AML-193 (cell line): Measurements from ENCODE around the gene NUDCD3.

Experiments
- DNase-seq, 2 experiments: peaks; one replicate each; lab custom pipeline; 2025; lab: John Stamatoyannopoulos, UW

NUDCD3 gene

DNA sequence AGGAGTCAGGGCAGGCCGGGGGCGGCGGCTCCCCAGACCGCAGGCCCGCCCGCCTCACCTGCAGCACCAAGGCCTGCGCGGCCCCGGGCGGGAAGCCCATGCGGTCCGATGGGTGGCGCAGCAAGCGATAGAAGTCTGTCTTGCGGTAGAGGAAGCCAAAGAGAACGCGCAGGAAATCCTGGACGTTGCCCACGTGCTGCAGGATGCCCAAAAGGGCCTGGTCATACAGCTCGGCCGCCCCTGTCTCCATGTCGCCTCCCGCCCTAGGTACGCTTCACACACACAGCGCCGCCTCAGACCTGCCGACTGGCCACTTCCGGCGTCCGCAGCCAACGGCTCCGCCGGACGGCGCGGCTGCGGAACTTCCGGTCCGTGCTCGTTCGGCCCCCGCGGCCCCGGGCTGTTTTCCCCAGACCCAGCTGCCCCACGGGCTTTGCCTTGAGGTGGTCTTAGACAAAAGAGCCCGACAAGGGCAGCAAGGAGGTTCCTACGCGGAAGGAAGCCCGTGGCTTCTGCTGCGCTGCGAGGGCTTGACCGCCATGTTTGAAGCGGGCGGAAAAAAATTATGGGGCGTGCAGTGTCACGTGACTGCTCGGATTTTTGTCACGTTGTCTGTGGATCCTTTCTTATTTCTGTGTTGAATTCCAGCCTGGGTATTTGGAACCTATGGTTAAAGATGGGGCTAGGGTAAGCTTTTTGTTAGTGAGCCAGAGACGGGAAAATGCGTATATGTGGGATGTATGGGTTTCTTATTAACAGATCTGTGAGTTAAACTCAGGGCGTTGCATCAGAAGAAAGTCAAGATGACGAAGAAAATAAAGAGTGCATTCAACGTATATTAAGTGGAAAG is at the start of gene NUDCD3:
TSS of gene NUDCD3 (minus strand) at position 308 of the 850 bp plus-strand sequence. CDS start at position 250, 58 bp downstream.
- peak; percentile 74 to 75 for DNase-seq

DNA sequence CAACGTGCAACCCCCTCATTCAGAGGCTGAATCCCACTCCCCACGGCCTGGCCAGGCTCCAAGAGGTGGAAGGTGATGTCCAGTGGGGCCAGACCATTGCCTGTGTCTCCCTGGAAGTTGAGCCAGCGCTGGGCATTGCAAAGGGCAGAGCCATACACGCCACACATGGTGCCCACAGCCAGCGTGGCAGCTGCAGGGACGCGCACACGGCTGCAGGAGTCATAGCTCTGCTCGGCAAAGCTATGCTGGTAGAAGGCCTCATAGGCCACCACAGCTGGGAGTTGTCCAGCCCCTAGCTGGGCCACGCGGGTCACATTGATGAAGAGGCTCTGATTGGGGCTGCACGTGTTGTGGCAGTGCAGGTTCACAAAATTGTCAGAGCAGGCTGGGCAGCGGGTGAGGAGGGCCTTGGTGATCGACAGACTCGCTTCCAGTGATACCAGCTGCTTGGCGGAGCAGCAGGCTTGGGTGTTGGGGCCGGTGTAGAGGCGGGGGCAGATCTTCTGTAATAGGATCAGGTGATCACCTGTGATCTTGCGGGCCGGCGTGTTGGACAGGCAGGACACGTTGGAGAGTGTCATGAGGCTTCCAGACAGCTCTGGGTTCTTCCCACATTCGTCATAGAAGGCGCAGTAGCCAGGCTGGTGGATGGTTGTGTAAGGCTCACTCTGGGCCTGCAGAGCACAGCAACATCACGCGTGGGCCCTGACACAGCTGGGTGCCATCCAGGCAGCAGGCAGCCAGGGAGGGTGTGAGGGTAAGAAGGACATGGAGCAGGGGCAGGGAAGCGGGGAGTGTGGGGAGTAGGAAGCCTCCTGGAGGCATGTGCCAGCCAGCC is 49.4 kb upstream of the NUDCD3 start:
- no peak for DNase-seq

GRCh38 chr7:44538798-44539668 is 48.6 kb upstream of the NUDCD3 start:
- no peak for DNase-seq

DNA sequence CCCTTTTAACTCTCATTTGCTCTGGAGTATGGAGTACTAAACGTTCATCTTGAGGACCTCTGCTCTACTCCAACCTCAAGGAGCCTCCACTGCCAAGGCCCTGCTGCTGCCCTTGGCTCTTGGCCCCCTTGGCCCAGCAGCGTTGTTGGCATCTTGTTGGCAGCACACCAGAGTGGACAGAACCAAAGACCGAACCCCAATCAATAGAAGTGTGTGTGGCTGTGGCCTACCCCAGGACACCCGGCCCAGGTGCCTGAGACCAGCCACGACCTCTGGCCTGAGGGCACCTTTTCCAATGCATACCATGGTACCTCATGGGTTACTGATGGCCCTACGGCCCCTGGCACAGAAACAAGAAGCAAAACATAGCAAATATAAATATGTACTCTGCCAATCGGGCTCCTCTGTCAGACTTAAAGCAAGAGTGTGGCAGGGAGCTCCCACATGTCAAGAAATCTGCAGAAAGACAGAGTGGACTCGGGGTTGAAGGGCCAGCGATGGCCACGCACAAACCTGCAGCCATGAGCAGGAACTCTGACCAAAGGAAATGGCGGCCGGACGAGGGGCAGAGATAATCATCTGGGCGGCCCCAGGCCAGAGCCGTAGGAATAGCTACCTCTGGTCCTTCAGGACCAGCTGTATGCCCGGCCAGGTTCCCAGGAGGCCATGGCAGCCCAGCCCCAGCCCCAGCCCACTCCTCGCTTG is 47.8 kb upstream of the NUDCD3 start:
- DNase-seq: no peak

- no peak for DNase-seq
Observed at GRCh38 chr7:44537442-44537841, 47.0 kb upstream of the NUDCD3 start.

DNA sequence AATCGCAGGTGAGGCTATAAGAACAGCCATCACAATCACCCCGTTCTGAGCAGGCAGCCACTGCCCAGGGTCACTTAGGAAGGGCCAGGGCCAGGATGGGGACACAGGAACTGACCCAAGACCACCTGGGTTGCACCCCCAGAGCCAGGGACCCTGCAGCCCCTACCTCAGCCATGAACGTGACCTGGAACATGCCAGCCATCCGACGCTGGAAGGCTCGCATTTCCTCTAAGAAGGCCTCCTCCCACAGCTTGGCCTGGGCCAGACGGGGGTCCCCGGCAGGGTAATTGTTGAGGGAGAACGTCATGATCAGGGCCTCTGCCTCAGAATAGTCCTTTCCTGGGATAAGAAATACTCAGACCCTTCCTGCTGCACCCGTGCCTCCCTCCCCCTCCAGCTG is 45.6 kb upstream of the NUDCD3 start:
- DNase-seq: no peak

DNA sequence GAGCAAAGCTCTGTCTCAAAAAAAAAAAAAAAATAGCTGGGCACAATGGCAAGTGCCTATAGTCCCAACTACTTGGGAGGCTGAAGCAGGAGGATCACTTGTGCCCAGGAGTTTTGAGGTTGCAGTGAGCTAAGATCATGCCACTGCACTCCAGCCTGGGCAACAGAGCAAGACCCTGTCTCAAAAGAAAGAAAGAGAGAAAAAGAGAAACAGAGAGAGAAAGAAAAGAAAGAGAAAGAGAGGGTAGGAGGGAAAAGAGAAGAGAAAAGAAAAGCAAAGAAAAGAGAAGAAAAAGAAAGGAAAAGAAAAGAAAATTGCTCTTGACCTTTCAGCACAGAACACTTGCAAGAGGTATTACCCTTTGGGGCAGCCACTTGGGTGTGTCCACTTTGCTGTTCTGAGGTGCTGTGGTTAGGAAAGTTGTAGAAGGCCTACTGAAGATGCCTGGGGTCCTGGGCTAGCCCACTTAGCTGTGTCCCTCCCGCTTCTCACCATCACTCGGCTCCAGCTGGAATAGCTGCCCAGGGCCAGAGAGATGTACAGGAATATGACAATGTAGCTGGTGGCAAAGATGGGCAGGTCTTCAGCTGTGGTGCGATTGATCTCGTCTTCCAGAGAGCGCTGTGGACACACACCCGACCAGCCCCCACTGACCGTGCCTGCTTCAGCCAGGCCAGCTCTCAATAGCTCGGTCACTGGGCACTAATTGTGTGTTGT is 45.0 kb upstream of the NUDCD3 start:
- no peak for DNase-seq

GRCh38 chr7:44534501-44534900 is 44.0 kb upstream of the NUDCD3 start:
- DNase-seq: peak; percentile 30 to 53

DNA sequence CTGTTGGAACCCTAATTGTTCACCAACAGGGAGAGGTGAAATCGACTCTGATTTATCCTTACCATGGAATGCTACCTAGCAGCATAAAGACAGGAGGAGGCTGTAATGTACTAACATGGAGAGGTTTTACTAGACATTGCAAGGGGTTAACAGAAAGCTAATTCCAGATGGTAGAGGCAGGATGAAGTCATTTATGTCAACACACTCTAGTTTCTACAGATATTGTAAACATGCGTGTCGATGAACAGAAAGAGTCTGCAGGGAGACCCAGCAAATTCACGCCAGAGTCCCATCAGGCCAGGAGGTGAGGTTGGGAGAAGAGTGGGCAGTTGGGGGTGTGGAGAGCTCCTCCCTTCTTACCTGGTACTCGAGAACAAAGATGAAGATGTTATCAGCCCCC is 43.6 kb upstream of the NUDCD3 start:
- no peak for DNase-seq

DNA sequence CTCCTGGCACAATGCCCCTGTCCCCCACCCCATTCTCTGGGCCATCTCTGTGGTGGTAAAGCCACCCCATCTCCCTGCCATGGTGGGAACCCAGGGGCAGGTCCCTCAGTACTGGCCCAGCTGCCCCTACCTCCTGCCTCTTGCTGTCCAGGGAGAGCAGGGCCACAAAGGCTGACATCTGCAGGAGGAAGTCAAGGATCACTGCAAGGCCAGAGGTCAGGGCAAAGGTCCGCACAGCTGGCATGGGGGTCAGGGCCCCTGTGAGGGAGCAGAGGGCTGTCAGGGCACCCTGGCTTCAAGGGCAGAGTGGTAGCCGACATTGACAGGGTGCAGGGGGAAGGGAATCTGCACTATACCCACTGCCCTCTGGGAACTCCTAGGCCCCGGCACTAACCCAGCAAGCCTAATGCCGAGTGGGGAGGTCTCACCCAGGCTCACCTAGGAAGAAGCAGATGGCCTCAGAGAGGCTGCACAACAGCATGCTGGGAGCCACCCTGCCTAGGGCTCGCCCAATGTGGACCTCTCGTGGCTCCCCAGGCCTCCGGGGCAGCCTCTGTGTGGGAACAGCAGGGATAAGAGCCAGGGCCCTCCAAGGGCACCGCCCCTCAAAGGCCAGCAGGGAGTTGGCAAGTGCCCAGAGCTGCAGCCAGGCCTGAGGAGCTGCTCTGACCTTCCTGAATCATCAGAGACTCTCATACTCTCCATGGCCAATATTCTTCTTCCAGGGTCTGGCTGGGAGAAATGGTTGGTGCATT is 43.0 kb upstream of the NUDCD3 start:
- no peak for DNase-seq

- no peak for DNase-seq
Observed at GRCh38 chr7:44531421-44532380, 41.2 kb upstream of the NUDCD3 start.

GRCh38 chr7:44530990-44531389 is 40.5 kb upstream of the NUDCD3 start:
- DNase-seq: no peak

DNA sequence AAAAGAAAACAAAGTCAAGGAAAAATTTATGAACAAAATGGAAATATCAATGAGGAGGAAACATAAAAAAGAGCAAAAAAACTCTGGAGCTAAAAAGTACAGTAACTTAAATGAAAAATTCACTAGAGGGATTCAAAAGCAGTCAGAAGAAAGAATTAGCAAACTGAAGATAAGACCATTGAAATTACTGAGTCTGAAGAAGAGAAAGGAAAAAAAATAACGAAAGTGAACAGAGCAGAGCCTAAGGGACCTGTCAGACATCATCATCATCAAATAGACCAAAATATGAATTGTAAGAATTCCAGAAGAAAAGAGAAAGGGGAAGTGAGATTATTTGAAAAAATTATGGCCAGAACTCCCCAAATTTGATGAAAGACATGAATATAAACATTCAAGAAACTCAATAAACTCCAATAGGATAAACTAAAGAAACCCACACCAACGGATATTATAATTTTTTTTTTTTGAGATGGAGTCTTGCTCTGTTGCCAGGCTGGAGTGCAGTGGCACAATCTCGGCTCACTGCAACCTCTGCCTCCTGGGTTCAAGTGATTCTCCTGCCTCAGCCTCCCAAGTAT is 34.4 kb upstream of the NUDCD3 start:
- DNase-seq: no peak

GRCh38 chr7:44522315-44522714 is 31.9 kb upstream of the NUDCD3 start:
- DNase-seq: no peak

DNA sequence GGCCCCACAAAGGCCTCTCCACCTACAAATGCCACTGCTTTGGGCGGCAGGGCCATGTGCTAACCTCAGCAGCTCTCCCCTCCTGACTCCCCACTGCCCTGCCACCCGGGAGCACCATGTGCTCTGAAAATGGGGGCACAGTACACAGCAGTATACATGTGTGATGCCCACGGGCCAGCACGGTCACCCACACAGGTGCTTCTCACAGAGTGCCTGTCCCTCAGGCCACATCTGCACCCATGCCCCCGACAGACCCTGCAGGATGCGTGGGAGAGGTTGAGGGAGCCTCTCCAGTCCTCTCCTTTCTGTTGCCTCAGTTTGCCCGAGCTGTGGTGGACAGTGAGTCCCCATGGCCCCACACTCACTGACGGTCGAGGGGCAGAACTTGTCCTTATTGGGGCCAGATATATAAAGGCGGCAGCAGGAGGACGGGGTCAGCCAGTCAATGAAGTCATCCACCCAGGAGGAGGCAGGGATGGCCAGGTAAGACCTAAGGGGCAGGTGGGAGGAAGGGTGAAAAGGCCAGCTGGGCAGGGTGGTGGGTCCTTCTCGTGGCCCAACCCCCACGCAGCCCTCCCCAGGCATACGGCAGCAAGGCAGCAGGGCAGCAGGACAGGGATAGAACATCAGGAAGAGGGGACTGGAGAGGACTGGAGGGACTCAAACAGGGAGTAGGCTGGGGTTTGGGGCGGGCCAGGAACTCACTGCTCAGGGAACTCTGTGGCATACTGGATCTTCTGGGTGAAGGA is 31.1 kb upstream of the NUDCD3 start:
- DNase-seq: no peak

DNA sequence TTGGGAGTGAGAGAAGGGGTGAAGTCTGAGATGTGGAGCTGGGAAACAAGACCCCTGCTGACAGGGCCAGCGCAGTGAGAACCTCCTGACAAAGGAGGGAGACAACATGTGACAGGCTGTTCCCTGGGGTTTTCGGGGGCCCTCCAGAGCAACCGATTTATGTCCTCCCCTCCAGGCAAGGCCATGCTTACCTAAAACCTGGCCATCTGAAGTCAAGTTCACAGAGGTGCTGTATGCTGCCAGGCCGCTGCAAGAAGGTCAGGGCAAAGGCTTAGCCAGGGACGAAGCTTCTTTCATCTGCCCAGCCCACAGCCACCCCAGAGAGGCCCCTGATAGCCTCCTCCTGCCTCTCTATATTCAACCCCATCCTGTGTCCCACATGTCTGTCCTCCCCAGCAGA is 30.1 kb upstream of the NUDCD3 start:
- no peak for DNase-seq

- no peak for DNase-seq
Observed at GRCh38 chr7:44519546-44519945, 29.1 kb upstream of the NUDCD3 start.

DNA sequence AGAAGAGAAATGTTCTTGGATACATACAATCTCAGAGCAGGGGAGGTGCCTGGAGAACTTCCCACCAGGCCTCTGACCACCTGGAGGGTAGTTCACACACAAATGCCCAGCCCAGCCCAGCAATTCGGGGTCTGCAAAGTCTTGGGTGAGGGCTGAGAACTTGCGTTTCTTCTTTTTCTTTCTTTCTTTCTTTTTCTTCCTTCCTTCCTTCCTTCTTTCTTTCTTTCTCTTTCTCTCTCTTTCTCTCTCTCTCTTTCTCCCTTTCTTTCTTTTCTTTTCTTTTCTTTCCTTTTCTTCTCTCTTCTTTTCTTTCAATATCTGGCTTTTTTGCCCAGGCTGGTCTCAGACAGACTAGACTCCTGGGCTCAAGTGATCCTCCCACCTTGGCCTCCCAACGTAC is 28.3 kb upstream of the NUDCD3 start:
- DNase-seq: no peak
